Parathyroid adenoma (tissue), 2 donors: ENCODE measurements around the gene CPNE4.

Source experiments
- H2AFZ ChIP-seq: fragments of 300-600 bp; sonication (generic); one replicate; pipeline ENCODE4 v1.7.0; 2017; ENCODE audit warnings: antibody characterized with exemption, mild to moderate bottlenecking
- H3K27ac ChIP-seq: fragments of 300-600 bp; sonication (generic); one replicate; pipeline ENCODE4 v1.7.0; 2017
- H3K27me3 ChIP-seq: fragments of 300-600 bp; sonication (generic); one replicate; pipeline ENCODE4 v1.7.0; 2017; ENCODE audit warnings: low read length; ENCODE audit not compliant: control insufficient read depth, insufficient read depth
- H3K36me3 ChIP-seq: fragments of 300-600 bp; sonication (generic); one replicate; pipeline ENCODE4 v1.7.0; 2017; ENCODE audit warnings: low read length; ENCODE audit not compliant: control insufficient read depth, insufficient read depth
- H3K4me1 ChIP-seq: fragments of 300-600 bp; sonication (generic); one replicate; pipeline ENCODE4 v1.7.0; 2017; ENCODE audit warnings: control low read depth
- H3K4me2 ChIP-seq: fragments of 300-600 bp; sonication (generic); one replicate; pipeline ENCODE4 v1.7.0; 2017; ENCODE audit warnings: low read length
- H3K4me3 ChIP-seq: fragments of 300-600 bp; sonication (generic); one replicate; pipeline ENCODE4 v1.7.0; 2017; ENCODE audit warnings: low read depth, low read length
- H3K79me2 ChIP-seq: fragments of 300-600 bp; sonication (generic); one replicate; pipeline ENCODE4 v1.7.0; 2017; ENCODE audit warnings: control low read depth
- H3K9ac ChIP-seq: fragments of 300-600 bp; sonication (generic); one replicate; pipeline ENCODE4 v1.7.0; 2017; ENCODE audit warnings: mild to moderate bottlenecking
- H3K9me3 ChIP-seq: fragments of 300-600 bp; sonication (generic); one replicate; pipeline ENCODE4 v1.7.0; 2017; ENCODE audit warnings: low read length; ENCODE audit not compliant: control insufficient read depth
- TF ChIP-seq, protein P1 (sequence below): fragments of 300-600 bp; sonication (generic); IDR thresholded peaks from one replicate; pipeline ENCODE4 v1.7.0; 2017; ENCODE audit warnings: antibody characterized with exemption, mild to moderate bottlenecking
- donor health status: primary hyperparathyroidism.

CPNE4 gene

DNA sequence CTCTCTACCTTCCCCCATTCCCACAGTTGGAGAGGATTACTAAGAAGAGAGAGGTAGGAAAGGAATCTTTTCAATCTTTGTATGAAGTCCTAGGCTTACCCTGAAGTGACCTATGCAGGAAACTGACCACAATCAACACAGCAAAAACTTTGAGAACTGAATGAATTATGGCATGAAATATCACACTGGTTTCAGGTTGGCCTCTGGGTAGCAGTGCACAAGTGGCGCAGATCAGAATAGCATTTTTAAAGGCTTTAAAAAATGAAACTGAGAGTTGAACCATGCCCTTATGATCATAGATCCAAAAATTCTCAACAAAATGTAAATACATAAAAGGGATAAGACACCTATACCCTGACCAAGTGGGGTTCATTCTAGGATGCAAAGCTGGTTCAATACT lies 198.9 kb downstream of the CPNE4 start:
- Histone ChIP-seq H3K79me2 (no peaks in the 10 kb centered on the region), H3K9me3 (no peaks in the 10 kb centered on the region), H2AFZ (no peak overlapping the region), H3K27me3 (no peaks in the 10 kb centered on the region), H3K36me3 (no peaks in the 10 kb centered on the region), H3K4me1 (no peaks in the 10 kb centered on the region), H3K4me3 (no peak overlapping the region), H3K9ac (no peak overlapping the region), H3K4me2 (no peak overlapping the region), H3K27ac (no peak overlapping the region)
- TF ChIP-seq, protein P1, sequence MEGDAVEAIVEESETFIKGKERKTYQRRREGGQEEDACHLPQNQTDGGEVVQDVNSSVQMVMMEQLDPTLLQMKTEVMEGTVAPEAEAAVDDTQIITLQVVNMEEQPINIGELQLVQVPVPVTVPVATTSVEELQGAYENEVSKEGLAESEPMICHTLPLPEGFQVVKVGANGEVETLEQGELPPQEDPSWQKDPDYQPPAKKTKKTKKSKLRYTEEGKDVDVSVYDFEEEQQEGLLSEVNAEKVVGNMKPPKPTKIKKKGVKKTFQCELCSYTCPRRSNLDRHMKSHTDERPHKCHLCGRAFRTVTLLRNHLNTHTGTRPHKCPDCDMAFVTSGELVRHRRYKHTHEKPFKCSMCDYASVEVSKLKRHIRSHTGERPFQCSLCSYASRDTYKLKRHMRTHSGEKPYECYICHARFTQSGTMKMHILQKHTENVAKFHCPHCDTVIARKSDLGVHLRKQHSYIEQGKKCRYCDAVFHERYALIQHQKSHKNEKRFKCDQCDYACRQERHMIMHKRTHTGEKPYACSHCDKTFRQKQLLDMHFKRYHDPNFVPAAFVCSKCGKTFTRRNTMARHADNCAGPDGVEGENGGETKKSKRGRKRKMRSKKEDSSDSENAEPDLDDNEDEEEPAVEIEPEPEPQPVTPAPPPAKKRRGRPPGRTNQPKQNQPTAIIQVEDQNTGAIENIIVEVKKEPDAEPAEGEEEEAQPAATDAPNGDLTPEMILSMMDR: no peak

DNA sequence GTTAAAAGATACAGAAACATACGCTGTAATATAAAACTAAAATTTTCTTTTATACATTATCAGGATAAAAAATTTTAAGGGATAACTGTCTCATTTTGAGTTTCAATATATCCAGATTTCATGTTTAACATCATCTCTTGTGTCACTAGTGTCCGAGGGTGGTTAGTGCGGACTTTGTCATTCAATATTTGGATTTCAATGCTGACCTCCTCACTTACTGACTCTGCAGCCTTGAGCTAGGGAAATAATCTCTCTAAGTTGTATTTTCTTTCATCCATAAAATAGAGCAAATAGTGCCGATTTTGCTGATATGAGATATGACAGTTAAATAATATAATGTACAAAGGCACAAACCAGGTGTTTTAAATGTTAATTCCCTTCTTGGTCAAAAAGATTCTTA lies 203.2 kb downstream of the CPNE4 start:
- no peak overlapping the region for H3K9ac ChIP-seq
- H3K4me3 ChIP-seq: no peak overlapping the region
- H3K27ac ChIP-seq: no peak overlapping the region
- no peak overlapping the region for H3K4me2 ChIP-seq
- H3K27me3 ChIP-seq: no peaks in the 10 kb centered on the region
- no peaks in the 10 kb centered on the region for H3K9me3 ChIP-seq
- no peaks in the 10 kb centered on the region for H3K79me2 ChIP-seq
- H3K36me3 ChIP-seq: no peaks in the 10 kb centered on the region
- H2AFZ ChIP-seq: no peak overlapping the region
- TF ChIP-seq, protein P1: no peak
- H3K4me1 ChIP-seq: no peaks in the 10 kb centered on the region

DNA sequence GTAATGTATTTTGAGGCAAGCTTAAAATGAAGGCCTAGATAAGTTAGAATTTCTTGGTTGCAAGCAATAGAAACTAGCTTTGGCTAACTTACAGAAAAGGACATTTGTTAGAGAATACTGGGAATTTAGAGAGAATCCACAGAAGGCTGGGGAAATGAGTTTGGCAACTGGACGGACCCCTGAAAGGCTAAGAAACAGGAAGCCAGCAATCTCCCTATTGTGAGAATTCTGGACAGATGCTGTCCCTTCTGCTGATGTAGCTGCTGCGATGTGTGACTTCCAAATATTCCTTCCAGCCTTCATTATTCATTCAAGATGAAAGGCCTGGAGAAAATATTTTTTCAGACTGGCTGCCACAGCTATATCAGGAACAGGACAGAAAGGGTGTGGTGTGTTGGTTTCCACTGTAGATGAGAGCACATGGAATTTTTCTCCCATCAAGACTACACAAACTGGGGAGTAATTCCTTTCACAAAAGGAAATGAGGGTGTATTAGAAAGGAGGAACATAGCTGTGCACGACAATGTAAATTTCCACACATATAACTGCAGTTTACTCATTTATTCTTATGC lies 213.5 kb downstream of the CPNE4 start:
- H3K9ac ChIP-seq: no peak overlapping the region
- H3K27me3 ChIP-seq: no peaks in the 10 kb centered on the region
- TF ChIP-seq, protein P1: no peak
- H3K4me3 ChIP-seq: no peak overlapping the region
- H3K4me1 ChIP-seq: no peaks in the 10 kb centered on the region
- H3K27ac ChIP-seq: no peak overlapping the region
- no peaks in the 10 kb centered on the region for H3K36me3 ChIP-seq
- H3K9me3 ChIP-seq: no peaks in the 10 kb centered on the region
- H3K79me2 ChIP-seq: no peaks in the 10 kb centered on the region
- H2AFZ ChIP-seq: no peak overlapping the region
- H3K4me2 ChIP-seq: no peak overlapping the region

DNA sequence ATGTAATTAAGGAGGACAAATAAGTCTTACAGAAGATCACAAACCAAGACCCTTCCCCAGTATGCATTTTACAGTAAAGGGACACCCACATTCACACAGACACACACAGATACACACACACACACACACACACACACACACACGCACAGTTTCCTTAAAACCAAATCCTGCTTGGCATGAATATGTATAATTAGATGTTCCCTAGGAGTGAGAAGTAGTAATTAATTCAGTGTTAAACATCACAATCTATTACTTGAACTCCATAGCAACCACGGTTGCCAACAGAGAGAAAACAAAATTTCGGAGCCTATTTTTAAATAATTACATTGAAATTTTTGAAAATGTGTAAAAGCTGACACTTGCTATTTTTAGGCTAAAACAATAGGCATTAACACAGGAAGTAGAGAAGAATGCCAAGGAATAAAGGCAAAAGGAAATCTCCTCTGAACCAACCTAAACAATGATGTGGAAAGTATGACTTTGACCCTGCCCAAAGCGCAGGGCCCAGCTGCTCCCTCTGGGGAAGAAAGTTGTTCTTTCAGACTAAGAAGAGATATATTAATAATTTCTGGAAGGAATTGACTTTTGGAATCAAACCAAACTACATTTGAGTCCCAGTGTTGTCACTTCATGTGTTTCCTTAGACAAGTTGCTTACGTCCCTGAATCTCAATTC lies 215.3 kb downstream of the CPNE4 start:
- Histone ChIP-seq H3K4me2 (no peak overlapping the region), H3K9ac (no peak overlapping the region), H3K9me3 (no peaks in the 10 kb centered on the region), H3K79me2 (no peaks in the 10 kb centered on the region), H3K27me3 (no peaks in the 10 kb centered on the region), H2AFZ (no peak overlapping the region), H3K4me3 (no peak overlapping the region), H3K36me3 (no peaks in the 10 kb centered on the region), H3K4me1 (no peaks in the 10 kb centered on the region), H3K27ac (no peak overlapping the region)
- TF ChIP-seq, protein P1: no peak

DNA sequence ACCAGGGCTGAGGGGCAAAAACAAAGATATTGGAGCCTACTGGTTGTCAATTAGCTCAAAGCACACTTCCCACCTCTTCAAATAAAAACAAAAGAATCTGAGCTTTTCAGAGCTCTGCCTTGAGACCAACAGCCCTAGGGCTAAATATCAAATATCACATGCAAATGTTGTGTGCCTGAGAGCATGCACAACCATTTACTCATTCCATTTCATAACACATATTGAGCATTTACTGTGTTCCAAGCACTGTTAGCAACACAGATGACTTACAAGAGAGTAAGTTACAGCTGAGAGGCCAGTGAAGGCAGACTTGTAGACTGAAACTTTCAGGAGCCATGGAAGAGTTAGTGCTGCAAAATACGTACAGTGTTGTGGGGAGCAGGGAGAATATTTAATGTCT lies 222.4 kb downstream of the CPNE4 start:
- Histone ChIP-seq H3K4me2 (no peak overlapping the region), H3K9me3 (no peaks in the 10 kb centered on the region), H3K36me3 (no peaks in the 10 kb centered on the region), H3K4me1 (no peaks in the 10 kb centered on the region), H3K79me2 (no peaks in the 10 kb centered on the region), H3K4me3 (no peak overlapping the region), H3K27ac (no peak overlapping the region), H3K27me3 (no peaks in the 10 kb centered on the region), H3K9ac (no peak overlapping the region), H2AFZ (no peak overlapping the region)
- TF ChIP-seq, protein P1: no peak
